Suprapubic skin (tissue), 4 donors: Measurements from ENCODE around the gene BRPF3. TPM values are rescaled to one million over a fixed set of nuclear protein-coding genes. Genes with fewer than 3 reads are reported as not detected.
A peak's percentile ranks its signal among the peaks of the same experiment; 100 is the strongest.

Experiments used
- DNase-seq, 2 donors: peaks; one replicate each; pipeline ENCODE4 v3.0.0-alpha.2; 2019; ENCODE audit warnings: low spot score in 2 of 2
- H3K27ac ChIP-seq: fragments of 200-600 bp; sonication (generic); one replicate; pipeline ENCODE4 v1.5.1; 2019
- H3K27me3 ChIP-seq: fragments of 200-600 bp; sonication (generic); one replicate; pipeline ENCODE4 v1.5.1; 2019
- H3K36me3 ChIP-seq: fragments of 200-600 bp; sonication (generic); one replicate; pipeline ENCODE4 v1.5.1; 2019
- H3K4me1 ChIP-seq: fragments of 200-600 bp; sonication (generic); one replicate; pipeline ENCODE4 v1.5.1; 2019
- H3K4me3 ChIP-seq: fragments of 200-600 bp; sonication (generic); one replicate; pipeline ENCODE4 v1.5.1; 2019; ENCODE audit warnings: mild to moderate bottlenecking
- H3K9me3 ChIP-seq: fragments of 200-600 bp; sonication (generic); one replicate; pipeline ENCODE4 v1.5.1; 2019
- EP300 ChIP-seq: sonication (generic); formaldehyde crosslinking; IDR thresholded peaks from one replicate; pipeline ENCODE4 v1.6.1; 2017; ENCODE audit warnings: antibody characterized with exemption
- POLR2A ChIP-seq, 2 donors: fragments of 450-650 bp; IDR thresholded peaks; one replicate each; pipeline ENCODE4 v1.6.1; 2017; ENCODE audit warnings: antibody characterized with exemption in 2 of 2, mild to moderate bottlenecking in 2 of 2, moderate library complexity in 2 of 2
- POLR2AphosphoS5 ChIP-seq, 3 donors: sonication (generic); formaldehyde crosslinking; IDR thresholded peaks; one replicate each; pipeline ENCODE4 v1.6.1; 2017; ENCODE audit warnings: antibody characterized with exemption in 3 of 3
- WGBS: methylation state at CpG from one replicate; pipeline ENCODE4 v1.1.5; 2018; 5-methylcytosine and 5-hydroxymethylcytosine counted together
- total RNA-seq, 4 donors: library from RNA; depleted of rRNA; stranded (reverse); fragments of >200 nt; gene quantifications; one replicate each; pipeline ENCODE4 v1.1.0, GENCODE V29; 2016
- TF ChIP-seq, protein P1 (sequence below), 2 donors: fragments of 200-600 bp in 1 of 2; fragments of 450-650 bp in 1 of 2; sonication (generic) in 1 of 2; IDR thresholded peaks; one replicate each; pipeline ENCODE4 v1.5.1; 2016 to 2019; ENCODE audit warnings: antibody characterized with exemption in 2 of 2, mild to moderate bottlenecking in 1 of 2, moderate library complexity in 1 of 2

BRPF3 gene
- total RNA-seq, result 10 to 100 TPM; 19.3 to 28.5 (median 20.5) TPM

DNA sequence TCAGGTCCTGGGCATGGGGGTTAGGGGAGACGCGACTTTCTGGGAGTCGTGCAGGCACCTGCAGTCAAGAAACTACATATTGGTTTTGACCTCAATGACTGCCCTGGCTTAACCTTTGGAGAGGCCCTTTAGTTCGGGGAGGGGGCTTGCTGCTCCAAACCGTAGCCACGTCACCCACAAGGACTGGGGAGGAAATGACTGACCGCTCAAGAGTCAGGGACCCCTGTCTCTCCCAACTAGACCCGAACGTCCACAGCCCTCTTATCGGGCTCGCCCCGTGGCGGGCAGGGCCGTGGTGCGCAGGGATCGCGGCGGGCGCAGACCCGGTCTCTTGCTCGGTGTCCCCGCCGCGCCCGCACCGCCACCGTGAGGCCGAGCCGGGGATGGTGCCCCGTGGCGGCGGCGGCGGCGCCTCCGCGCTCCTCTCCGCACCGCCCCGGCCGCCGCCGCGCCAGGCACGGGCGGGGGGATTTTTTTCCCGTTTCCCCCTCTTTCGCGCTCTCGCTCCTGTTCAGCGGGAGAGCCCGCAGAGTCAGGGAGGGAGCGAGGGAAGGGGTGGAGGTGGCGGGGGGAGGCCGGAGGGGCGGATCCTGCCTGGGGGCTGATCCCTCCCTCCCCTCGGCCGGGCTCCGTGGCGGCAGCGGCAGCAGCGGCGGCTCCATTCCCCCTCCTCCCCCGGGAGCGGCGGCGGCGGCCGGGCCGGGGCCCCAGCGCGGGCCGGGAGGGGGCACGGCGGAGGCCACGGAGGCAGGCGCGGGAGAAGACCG lies at the start of gene BRPF3:
TSS of gene BRPF3 (plus strand) at position 632 of the 767 bp plus-strand sequence. CDS start 3,579 bp downstream, outside the sequence.
- TF ChIP-seq, protein P1, sequence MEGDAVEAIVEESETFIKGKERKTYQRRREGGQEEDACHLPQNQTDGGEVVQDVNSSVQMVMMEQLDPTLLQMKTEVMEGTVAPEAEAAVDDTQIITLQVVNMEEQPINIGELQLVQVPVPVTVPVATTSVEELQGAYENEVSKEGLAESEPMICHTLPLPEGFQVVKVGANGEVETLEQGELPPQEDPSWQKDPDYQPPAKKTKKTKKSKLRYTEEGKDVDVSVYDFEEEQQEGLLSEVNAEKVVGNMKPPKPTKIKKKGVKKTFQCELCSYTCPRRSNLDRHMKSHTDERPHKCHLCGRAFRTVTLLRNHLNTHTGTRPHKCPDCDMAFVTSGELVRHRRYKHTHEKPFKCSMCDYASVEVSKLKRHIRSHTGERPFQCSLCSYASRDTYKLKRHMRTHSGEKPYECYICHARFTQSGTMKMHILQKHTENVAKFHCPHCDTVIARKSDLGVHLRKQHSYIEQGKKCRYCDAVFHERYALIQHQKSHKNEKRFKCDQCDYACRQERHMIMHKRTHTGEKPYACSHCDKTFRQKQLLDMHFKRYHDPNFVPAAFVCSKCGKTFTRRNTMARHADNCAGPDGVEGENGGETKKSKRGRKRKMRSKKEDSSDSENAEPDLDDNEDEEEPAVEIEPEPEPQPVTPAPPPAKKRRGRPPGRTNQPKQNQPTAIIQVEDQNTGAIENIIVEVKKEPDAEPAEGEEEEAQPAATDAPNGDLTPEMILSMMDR (IDR thresholded peaks at IDR 0.05), result peak; percentile 70 to 82
- TF ChIP-seq POLR2AphosphoS5 (IDR thresholded peaks at IDR 0.05), result no peak
- no peak for TF ChIP-seq POLR2A (IDR thresholded peaks at IDR 0.05)
- Histone ChIP-seq H3K4me3 (peak within 1 kb of the TSS; percentile 69), H3K36me3 (peaks cover 12% of the 10 kb centered on the region), H3K27ac (peak within 1 kb of the TSS; percentile 94), H3K4me1 (peaks cover 17% of the 10 kb centered on the region), H3K27me3 (no peaks in the 10 kb centered on the region), H3K9me3 (no peaks in the 10 kb centered on the region)
- peak; percentile 84 to 91 for DNase-seq
- WGBS, result under 1% methylated on average over 21 of the region's 79 CpGs

DNA sequence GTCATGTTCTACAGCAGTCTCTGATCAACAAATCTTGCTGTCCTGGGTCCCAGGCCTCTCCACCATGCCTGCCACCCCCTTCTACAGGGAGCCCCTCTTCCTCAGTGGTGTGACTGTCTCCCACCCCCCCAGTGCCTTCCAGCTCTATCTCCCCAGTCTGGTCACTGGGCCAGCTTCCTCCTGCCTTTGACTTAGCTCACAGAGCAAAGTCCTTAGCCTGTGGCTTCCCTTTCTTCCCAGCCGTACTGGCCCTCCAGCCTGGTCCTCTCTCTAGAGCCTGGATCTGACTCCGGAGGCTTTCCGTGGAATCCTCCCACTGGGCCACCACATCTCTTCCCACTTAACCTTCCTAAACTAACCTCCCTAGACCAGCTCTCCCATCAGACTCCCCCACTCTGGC lies 49.2 kb upstream of the BRPF3 start:
- H3K4me3 ChIP-seq, result no peak overlapping the region
- no peak for DNase-seq
- H3K27ac ChIP-seq, result no peak overlapping the region
- H3K36me3 ChIP-seq, result no peaks in the 10 kb centered on the region
- H3K27me3 ChIP-seq, result no peaks in the 10 kb centered on the region
- TF ChIP-seq, protein P1 (IDR thresholded peaks at IDR 0.05), result no peak
- TF ChIP-seq EP300 (no peak), POLR2AphosphoS5 (IDR thresholded peaks at IDR 0.05) (no peak), POLR2A (IDR thresholded peaks at IDR 0.05) (no peak)
- H3K4me1 ChIP-seq, result peaks cover 26% of the 10 kb centered on the region
- no peaks in the 10 kb centered on the region for H3K9me3 ChIP-seq
- WGBS, result 99% methylated on average over 3 of the region's 3 CpGs

DNA sequence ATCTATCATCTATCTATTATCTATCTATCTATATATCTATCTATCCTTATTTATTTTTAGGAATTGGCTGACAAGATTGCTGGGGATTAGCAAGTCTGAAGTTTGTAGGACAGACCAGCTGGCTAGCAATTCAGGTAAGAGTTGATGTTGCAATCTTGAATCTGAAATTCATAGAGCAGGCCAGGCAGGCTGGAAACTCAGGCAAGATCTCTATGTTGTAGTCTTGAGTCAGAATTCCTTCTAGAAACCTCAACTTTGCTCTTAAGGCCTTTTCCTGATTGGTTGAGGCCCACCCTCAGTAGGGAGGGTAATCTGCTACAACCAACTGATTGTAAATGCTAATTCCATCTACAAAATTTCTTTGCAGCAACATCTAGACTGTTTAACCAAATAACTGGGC lies 47.1 kb upstream of the BRPF3 start:
- TF ChIP-seq EP300 (no peak), POLR2AphosphoS5 (IDR thresholded peaks at IDR 0.05) (no peak), POLR2A (IDR thresholded peaks at IDR 0.05) (no peak)
- TF ChIP-seq, protein P1 (IDR thresholded peaks at IDR 0.05), result no peak
- no peak for DNase-seq
- Histone ChIP-seq H3K4me3 (no peak overlapping the region), H3K9me3 (no peaks in the 10 kb centered on the region), H3K27me3 (no peaks in the 10 kb centered on the region), H3K36me3 (no peaks in the 10 kb centered on the region), H3K4me1 (peaks cover 27% of the 10 kb centered on the region), H3K27ac (peak overlapping the region; percentile 54)

DNA sequence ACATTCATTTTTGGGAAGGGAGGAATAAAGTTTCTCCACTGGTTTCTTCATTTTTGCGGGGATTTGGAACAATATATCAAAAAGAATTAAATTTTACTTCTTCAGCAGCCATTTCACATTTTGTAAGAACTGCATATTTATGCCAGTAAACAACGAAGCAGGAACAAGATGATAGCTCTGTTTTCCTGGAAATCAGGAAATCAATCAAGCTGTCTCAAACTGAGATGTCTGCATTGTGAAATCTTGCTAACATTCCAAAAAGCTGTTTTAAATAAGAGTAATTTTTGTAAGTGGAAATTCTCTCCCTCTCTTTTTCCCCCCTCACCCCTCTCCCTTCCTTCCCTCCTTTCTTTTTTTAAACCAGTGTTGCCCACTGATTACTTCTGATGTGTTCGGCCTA lies 46.3 kb upstream of the BRPF3 start:
- WGBS, result 34% methylated on average over 3 of the region's 3 CpGs
- Histone ChIP-seq H3K9me3 (no peaks in the 10 kb centered on the region), H3K4me1 (peaks cover 32% of the 10 kb centered on the region), H3K27me3 (no peaks in the 10 kb centered on the region), H3K36me3 (no peaks in the 10 kb centered on the region), H3K27ac (peak overlapping the region; percentile 54), H3K4me3 (no peak overlapping the region)
- no peak for DNase-seq
- TF ChIP-seq POLR2AphosphoS5 (IDR thresholded peaks at IDR 0.05), result peak in 1 of 3 donors; percentile 59
- TF ChIP-seq EP300, result no peak

DNA sequence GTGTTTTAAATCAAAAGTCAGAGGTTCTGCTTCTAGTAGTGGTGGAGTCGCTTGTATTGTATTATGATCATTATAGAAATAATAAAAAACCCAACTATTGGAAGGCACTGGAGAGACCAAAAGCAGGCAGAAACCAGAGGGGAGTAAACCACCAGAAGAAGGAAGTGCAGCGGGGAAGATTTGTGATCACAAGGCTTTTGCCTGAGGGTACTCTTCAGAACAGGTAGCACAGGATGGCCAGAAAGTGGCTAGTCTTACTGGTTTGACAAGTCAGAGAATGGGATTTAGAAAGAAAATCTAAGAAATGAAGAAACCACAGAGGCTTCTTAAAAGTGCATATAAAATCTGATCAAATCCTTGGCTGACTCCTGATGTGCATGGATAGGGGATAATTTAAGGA lies 42.3 kb upstream of the BRPF3 start:
- Histone ChIP-seq H3K36me3 (no peaks in the 10 kb centered on the region), H3K4me1 (peaks cover 32% of the 10 kb centered on the region), H3K27ac (peak overlapping the region; percentile 22), H3K9me3 (no peaks in the 10 kb centered on the region), H3K27me3 (no peaks in the 10 kb centered on the region), H3K4me3 (no peak overlapping the region)
- TF ChIP-seq EP300, result no peak
- TF ChIP-seq POLR2A (IDR thresholded peaks at IDR 0.05), result no peak
- TF ChIP-seq, protein P1 (IDR thresholded peaks at IDR 0.05), result no peak
- no peak for TF ChIP-seq POLR2AphosphoS5 (IDR thresholded peaks at IDR 0.05)
- WGBS, result 71% methylated on average over 2 of the region's 2 CpGs
- no peak for DNase-seq
